Fibroblast of peridontal ligament (primary cell): ENCODE measurements around the gene IVL.

Experiments used
- DNase-seq: peaks from one replicate; pipeline ENCODE4 v3.0.0-alpha.2; 2010; ENCODE audit errors: extremely low read depth

IVL gene

DNA sequence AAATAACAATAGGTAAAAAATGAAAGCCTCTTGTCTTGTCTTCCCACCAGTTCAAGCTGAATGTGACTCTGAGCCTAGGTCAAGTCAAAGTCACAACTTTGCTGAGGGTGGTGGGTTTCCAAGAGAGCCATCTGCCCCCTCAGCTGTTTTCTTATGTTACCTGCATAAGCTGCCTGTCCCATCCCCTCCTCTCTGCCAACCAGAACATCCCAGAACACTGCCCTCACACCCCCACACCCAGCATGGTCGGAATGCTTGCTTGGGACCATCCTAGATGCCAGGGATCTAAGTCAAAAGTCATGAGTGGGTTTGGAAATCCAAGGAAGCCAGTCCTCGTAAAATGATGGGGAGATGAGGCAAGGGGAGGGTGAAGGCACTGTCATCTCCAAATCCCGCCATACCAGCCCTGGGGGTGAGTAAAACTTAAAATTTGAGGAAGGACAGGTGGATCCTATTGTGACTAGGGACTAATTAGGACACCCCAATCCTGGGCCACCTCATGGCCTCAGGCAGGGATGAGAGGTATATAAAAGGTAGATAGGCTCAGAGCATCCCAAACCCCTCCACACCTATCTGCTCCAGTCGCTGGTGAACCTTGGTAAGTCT, 38.4 kb downstream of the IVL start, which contains the start of gene SPRR5:
Gene SPRR5, plus strand, starts transcription at position 556 of the 606 bp plus-strand sequence. CDS start 1,349 bp downstream, outside the sequence.
- no peak for DNase-seq

DNA sequence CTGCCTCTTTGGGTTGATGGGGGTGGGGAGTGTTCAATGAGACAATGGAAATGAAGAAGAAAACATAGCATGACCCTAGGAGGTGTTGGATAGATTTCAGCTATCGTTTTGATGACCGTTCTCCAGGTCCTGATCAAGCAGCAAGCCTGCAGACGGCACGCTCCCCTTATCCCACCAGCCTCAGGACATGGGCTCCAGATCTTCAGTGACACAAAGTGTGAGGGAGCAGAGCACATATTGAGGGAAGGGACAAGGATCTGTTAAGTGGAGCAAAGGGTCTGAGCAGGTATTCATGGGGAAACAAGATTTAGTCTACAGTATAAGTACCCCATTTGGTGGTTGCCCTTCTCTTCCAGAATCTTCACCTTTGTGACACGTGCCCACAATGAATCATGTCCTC, 43.4 kb downstream of the IVL start:
- no peak for DNase-seq

DNA sequence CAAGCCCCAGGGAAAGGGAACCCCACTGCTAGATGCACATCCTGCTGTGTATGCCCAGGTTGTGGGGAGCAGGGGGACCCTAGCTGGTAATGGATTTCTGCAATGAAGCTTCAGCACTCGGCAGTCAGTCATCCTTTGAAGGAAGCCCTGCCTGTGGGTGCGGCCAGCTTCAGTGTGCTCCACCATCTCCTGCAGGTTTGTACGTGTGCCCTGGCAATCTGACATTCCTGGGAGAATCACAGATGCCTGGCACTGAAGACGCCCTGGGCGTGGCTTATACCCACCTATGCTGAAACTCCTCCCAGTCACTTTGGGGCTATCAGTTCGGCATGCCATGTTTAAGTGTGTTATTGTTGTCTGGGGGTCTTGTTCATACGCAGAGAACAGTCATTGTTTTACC, 45.4 kb downstream of the IVL start:
- DNase-seq, result no peak

DNA sequence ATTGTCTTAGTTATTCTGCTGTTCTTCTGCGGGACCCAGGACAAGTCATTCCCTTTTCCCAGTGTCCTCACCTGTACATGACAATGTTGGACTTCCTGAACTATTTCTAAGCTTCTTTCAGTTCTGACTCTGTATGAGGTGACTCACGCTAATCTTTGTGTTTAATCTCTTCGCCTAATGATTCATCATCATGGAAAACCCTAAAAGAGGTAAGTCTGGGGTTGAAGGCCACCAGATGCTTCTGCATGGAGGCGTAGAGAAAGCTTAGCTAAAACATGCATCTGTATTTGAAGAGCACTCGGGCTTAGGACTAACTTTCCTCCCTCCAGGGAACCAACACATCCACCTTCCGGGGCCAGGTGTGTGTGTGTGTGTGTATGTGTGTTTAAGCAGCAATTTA, 46.1 kb downstream of the IVL start:
- DNase-seq, result no peak

GRCh38 chr1:152957561-152957960, 49.2 kb downstream of the IVL start:
- DNase-seq, result no peak

- no peak for DNase-seq
Observed at GRCh38 chr1:152959273-152959672, 50.9 kb downstream of the IVL start.

DNA sequence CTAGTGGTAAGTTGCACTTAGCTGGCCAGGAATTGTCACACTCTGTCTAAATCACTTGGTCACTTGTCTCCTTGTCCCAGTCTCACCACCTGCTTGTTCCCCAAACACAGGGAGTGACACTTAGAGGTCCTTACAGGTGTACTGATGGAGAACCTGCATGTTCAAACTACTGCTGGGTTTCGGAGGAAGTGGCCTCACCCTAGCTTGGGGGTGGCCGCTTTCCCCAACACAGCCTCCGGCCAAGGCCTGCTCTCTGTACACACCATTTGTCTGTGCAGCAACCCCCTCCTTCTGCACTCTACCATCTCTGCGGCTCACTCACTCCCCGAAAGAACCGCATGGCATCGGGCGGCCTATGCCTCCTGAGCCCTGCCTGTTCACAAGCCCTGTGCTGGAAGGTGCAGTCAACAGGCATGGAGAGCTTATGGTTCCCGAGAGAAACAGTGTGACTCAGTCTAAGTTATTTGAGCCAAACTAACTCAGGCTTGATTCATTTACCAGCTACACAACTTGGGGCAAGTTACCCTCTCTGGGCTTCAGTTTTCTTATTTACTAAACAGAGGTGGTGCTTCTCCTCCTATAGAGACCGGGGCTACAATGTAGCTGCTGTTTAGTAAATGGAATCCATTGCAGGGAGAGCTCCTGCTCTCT, 51.6 kb downstream of the IVL start:
- no peak for DNase-seq

- no peak for DNase-seq
Observed at GRCh38 chr1:152960452-152961044, 52.2 kb downstream of the IVL start.
